ENCODE measurements around the gene HAUS3.

DNA sequence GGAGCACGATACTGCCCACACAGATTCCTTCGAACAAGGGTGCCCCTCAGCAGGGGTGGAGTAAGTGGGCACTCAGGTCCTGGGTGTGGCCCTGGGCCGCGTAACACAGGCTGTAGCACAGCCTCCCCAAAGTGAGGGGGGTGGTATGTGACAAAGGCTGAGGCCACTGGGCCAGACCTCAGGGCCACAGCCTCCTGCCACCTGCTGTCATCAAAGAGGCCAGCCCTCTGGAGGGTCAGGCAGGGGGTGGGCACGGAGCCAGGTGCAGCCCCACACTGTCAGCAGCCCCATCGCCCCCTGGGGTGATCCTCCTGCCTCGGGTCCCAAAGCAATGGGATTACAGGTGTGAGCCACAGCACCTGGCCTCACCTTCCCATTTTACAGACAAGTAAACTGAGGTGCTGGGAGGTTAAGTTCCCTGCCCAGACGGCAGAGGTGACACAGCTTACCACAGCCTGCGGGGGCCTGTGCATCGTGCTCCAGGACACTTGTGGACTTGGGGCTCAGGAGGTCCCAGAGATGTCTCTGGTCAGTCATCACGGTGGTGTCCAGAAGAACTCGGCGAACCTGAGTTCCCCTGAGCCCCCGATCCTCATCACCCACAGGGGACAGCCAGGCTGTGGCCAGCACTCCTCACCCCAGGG lies 47.5 kb upstream of the HAUS3 start:
- TF ChIP-seq CTCF (IDR thresholded peaks at IDR 0.05) = no peak
- no peak for TF ChIP-seq POLR2A (IDR thresholded peaks at IDR 0.05)

All from esophagus squamous epithelium (tissue), 4 donors.